Stimulated activated CD4-positive, alpha-beta T cell treated with anti-CD3 and anti-CD28 coated beads, Interleukin-15, amount 100 ng/mL, for 24 hours (primary cell): ENCODE results near the gene CBR1.
"Not testable (repeated sequence)": the region's sequence is repeated elsewhere in the genome, so short reads cannot be mapped to it uniquely, and the experiment has no call there.

Source experiments
- DNase-seq: peaks from one replicate; pipeline ENCODE4 v3.0.0-alpha.2; 2020

The CBR1 gene

DNA sequence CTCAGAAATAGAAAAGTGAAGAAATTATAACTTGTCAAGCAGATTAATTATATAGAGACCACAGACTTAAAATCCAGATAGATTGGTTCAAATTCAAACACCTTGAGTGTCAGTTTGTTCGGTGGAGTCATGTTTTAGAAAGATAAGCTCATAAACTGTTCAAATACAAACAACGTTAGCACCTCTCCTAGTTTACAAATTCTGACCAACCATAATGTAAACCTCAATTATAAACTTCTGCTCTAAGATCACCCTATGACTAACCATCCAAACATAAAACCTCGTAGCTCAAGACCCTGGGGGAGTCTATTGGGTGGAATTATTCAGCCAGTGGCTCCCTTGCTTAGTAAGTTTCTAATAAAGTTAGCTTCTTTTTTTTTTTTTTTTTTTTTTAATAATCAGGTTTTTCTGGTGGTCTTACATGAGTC, 12.4 kb downstream of the CBR1 start:
- no peak for DNase-seq

DNA sequence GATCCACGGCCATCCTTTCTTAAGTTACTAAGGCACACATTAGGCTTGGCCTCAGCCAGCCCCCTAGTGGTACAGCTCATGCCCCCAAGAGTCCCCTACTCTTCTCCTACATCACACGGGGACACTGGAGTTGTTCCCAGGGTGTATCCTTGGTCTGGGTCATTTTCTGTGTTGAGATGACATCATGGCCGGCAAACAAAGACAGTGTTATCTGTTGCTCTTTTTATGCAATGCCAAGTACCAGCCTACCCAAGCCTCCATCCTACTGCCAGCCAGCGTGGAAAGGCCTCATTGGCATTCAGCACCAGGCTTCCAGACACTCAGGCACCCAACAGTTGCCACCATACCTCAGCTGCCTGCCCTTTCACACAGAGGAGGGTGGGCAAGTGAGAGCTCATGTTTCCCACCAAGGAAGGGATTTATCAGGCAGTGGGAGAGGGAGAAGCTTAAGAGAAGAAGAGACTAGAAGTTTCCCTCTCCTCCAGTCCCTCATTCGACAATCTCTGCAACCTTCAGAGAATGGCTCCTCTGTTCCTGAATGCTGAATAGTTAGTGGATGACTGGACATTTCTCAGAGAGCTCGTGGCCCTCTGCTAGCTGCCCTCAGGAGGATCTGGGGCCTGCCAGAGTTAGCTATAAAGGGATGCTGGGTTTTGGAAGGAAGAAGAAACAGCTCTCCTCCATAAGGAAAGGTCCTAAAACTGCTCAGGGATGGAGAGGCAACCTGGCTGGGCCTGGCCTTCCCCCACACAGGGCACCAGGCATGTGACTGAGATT, 17.7 kb downstream of the CBR1 start:
- DNase-seq: no peak

DNA sequence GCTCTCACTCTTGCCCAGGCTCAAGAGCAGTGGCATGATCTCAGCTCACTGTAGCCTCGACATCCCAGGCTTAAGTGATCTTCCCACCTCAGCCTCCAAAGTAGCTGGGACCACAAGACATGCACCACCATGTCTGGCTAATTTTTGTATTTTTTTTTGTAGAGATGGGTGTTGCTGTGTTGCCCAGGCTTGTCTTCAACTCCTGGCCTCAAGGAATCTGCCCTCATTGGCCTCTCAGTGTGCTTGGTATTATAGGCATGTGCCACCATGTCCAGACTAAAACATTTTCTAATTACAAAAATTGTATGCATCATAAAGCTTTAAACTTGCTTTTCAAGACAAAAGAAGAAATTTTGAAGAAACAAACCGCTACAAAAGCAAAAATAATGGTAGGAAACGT, 20.1 kb downstream of the CBR1 start:
- DNase-seq: no peak

DNA sequence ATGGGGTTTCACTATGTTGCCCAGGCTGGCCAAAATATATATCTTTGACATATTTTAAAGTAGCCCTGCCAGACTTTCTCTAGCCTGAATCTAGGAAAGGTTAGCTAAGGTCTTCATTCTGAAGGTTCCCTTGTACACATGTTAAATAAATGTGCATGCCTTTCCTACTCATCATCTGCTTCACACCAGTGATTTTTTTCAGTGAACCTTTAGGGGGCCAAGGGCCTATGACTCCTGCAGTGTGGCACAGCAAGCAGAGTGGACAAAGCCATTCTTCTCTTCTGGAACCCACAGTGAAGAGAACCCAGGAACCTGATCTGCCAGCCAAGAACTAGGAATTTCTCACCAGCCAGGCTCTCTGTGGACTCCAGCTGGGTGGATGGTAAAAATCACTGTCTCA, 22.9 kb downstream of the CBR1 start:
- DNase-seq: no peak

DNA sequence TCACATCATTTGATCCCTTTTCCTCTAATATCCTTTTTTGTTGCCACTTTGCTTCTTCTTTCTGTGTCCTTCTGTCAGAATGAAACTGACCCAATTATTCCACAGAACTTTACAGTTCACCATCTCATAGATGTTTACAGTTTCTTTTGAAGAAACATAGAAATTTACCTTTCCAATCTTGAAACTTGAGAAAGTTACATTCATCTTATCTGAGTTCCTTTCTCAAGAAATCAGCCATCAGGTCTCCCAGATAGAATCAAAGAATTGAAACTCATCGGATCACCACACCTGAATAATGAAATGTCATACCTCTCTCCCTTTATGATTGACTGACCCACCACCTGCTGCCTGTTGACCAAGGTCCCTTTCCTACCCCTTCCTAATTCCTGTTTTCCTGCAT, 23.7 kb downstream of the CBR1 start:
- DNase-seq: no peak

DNA sequence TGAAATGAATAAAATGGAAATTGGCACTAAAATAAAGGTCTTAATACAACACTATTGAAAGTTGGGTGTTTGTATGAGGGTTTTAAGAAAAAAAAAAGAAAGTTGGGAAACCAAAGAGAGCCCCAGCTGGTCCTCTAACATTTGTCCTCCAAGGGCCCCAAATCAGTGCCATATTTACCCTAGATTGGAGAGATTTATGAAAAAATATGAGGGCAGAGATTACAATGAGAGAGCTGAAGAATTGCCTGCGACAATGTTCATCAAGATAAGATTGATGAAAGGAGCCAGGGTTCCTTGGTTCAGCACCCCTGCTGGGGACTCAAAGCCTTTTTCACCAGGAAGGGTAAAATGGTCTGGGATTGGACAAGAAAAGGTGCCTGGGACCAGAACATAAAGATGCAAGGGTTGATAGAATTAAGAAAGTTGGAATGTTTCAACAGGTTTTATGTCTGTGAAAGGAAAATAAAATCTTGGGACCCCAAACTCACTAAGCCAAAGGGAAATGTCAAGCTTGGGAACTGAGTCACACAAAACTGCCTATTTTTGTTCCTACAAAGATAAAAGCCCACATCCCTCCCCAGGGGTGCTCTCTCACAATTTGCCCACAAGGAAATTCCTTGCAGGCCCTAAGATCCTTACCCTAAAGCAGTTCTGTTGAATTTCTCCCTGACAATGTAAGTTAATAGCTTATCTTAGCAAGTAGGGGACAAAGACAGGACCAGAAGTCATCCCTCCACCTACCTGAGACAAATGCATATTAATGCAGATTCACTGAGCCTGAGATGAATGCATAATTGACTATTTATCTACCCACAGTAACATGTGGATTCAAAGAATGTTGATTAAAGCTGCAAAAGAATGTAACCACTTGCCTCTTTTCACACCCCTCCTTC, 26.8 kb downstream of the CBR1 start:
- DNase-seq: no peak

DNA sequence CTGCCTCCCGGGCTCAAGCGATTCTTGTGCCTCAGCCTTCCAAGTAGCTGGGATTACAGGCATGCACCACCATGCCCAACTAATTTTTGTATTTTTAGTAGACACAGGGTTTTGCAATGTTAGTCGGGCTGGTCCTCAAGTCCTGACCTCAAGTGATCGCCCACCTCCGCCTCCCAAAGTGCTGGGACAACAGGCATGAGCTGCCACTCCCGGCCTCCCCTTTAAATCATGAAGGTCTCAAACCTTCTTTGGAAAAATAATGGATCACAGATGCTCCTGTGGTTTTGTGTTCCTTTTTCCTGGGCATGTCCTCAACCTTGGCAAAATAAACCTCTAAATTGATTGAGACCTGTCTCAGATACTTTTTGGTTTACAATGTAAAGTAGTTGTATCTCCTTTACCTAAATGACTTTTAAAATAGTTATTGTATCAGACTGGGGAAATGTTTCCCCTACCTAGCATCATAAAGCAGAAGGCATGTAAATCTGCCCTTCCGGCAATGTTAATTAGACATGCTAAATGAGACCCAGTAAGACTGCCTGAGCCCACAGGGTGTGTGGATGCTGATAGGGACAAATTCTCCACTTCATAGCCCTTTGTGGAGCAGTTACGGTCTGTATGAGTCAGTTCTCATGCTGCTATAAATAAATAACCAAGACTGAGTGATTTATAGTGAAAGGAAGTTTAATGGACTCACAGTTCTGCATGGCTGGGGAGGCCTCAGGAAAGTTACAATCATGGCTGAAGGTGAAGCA, 27.8 kb downstream of the CBR1 start:
- DNase-seq: no peak

DNA sequence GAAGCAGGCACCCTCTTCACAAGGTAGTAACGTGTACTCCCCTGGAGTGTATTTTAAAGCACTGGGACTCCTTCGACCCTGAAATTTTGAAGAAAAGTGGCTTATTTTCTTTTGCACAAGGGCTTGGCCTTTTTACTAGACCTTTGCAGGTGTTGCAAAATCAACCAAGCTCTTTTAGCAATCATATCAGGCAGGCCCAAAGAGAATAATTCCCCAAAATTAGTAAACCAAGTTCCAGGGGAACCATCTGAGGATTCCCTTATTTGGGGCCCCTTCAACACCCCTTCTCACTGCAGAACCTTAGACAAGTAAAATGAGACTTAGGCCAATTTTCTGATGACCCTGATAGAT, 28.3 kb downstream of the CBR1 start:
- DNase-seq: no peak

DNA sequence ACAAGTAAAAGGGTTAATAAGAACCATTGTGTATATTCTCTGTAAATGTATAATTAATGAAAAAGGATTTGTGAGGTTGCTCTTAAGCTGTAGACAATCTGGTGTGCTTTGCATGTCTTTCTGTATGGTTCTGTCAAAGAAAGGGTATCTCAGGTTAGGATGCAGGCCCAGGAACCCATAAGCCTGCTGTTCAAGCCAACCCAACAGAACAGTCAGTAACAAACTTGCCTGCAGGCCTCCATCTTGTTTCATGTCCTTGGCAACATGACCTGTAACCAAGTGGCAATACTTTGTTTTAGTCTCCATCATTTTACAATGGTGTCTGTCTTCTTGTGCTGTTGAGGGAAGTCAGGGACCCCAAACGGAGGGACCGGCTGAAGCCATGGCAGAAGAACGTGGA, 29.2 kb downstream of the CBR1 start:
- no peak for DNase-seq

DNA sequence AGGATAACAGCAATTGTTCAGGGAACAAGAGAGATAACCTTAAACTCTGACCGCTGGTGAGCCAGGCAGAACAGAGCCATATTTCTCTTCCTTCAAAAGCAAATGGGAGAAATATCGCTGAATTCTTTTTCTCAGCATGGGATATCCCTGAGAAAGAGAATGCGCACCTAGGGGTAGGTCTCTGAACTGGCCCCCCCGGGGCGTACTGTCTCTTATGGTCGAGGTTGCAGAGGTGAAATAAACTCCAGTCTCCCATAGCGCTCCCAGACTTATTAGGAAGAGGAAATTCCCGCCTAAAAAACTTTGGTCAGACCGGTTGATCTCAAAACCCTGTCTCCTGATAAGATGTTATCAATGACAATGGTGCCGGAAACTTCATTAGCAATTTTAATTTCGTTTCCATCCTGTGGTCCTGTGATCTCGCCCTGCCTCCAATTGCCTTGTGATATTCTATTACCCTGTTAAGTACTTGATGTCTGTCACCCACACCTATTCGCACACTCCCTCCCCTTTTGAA, 29.9 kb downstream of the CBR1 start:
- DNase-seq: not testable (repeated sequence)

DNA sequence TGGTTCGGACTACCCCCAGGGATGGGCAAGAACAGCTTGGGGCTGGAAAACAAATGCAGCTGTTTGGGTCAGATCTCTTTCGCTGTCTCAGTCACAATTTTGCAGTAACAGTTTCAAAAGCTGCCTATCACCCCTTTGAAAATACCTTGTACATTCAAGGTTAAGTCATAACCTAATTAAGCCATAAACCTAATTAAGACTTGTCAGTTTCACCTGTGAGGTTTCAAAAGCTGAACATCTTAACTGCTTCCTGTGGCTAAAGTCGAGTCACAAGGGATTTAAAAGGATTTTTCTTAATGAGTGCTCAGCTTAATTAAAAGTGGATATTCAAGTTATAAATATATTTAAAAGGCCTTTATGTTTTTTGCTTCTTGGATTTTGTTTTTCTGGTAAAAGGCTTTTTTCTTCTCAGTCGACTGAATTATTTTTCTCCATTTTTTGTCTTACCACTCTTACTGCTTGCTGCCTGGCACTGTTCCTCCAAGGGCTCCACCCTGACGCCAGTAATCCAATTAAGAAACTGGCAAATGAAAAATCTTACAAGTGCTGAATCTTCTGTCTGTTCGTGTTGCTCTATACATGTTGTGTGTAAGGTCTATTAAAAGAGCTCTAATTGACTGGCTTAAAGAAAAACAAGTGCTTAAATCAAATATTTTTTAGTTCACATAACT, 31.3 kb downstream of the CBR1 start:
- no peak for DNase-seq

DNA sequence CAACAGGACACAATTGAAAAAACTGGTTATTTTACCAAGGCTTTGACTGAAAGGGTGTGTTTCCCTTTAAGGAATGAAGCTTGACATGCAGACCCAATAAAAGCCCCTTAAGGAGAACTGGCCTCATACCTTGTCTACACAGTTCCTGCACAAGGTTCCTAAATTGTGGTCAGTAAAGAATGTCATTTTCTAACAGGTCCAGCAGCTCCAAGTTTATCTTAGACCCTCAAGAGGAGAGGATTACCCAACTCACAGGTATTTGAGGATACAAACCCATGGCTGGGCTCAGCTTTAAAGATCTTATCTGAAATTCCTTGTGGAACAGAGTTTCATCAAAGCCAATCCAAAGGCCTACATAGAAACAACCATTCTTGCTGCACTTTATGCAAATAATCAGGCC, 33.6 kb downstream of the CBR1 start:
- DNase-seq: no peak

DNA sequence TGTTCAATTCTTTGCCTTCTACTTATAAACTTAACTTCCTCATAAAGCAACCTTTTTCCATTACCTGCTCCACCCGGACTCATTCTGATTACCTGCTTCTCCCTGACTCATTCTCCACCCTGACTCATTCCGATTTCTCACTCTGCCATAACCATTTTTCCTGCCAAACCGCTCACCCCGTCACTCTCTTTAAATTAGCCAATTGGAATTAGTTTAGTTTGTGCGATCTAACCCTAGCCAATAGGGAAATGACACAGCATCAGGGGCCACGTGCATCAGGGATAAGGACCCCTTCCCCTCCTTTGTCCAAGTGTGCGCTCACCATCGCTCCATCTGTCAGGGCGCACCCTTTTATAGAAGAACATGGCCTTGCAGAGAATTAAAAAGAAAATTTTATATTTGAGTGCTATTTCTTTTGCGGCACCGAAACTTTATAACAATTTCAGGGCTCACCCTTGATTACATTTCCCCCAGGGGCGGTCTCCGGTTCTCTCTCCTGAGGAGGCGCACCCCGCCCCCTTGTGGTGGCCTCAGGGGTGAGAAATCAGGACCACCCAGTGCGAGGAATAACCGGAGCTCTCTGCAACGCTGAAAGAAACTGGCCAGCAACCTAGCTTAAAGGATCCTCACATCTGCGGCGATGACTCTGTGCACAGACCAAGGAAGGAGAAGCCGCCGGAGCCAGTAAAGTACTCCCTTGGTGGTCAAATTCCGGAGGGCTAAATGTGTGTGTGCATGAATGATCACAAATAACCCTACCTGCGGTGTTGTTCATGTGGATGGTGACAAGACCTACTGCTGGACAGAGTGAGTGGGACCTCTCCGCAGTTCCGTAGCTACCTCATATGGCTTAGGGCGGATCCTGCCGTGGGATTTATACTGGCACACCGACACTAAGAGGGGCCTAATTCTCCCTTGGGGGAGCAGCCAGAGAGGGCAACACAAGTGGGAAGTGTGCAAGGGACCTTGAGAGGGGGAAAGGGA, 34.8 kb downstream of the CBR1 start:
- DNase-seq: peak; percentile 73

DNA sequence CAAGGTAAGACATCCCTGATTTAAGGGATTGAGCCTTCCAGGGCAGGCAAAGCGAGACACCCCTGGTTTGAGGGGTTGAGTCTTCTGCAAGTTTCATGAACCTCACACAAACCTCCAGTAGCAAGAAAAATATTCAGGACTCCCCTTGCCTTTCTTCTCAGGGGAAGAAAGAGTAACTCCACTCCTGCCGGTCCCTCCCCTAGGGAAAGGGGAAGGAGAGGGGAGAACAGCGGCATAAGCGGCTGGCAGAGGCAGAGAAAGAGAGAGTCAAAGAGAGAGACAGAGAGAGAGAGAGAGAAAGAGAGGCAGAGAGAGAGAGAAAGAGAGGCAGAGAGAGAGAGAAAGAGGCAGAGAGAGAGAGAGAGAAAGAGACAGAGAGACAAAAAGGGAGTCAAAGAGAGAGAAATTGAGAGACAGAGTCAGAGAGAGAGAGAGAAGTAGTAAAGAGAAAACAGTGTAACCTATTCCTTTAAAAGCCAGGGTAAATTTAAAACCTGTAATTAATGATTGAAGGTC, 35.6 kb downstream of the CBR1 start:
- no peak for DNase-seq

DNA sequence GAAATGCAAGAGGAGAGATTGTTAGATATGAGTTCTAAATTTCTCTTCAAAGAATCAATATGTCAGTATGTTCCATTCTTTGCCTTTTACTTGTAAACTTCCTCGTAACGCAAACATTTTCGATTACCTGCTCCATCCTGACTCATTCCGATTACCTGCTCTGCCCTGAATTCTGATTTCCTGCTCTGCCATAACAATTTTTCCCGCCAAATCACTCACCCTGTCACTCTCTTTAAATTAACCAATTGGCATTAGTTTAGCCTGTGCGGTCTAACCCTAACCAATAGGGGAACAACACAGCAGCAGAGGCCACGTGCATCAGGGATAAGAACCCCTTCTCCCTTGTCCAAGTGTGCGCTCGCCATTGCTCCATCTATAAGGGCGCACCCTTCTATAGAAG, 40.0 kb downstream of the CBR1 start:
- no peak for DNase-seq

DNA sequence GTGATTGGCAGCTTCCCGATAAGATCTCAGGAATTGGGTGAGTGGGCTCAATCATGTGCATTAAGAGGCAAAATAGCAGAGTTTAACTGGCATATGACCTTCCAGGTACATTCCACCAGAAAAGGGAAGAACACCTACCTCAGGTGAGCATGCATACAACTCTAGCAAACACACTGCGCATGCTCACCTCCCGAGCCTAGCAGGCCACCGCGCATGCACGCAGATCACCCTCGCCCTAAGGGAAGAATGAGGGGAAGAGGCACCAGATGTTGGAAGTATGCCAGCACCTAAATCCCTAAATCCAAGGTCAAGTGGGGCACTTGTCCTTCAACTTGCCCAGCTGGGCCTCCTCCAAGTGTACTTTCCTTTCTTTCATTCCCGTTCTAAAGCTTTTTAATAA, 41.4 kb downstream of the CBR1 start:
- no peak for DNase-seq

DNA sequence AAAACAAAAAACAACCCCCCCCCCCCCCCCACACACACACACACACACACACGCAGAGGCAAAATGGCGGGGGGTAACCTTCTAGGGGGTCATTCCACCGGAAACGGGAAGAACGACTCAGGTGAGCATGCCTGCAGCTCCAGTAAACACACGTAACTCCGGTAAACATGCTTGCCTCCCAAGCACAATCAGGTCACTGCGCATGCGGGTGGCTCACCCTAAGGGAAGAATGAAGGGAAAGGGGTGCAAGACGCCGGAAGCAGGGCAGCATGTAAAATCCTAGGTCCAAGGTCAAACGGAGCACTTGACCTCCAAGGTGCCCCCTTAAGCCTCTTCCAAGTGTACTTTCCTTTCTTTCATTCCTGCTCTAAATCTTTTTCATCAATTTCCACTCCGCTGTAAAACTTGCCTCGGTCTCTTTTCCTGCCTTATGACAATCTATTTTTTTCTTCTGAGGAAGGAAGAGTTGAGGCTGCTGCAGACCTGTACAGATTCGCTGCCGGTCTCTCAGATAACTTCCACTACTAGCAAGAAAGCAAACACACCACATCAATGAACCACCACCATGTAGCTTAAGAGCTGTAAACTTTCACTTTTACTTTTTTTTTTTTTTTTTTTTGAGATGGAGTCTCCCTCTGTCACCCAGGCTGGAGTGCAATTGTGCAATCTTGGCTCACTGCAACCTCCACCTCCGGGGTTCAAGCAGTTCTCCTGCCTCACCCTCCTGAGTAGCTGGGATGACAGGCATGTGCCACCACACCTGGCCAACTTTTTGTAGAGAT, 44.0 kb downstream of the CBR1 start:
- DNase-seq: peak; percentile 67

DNA sequence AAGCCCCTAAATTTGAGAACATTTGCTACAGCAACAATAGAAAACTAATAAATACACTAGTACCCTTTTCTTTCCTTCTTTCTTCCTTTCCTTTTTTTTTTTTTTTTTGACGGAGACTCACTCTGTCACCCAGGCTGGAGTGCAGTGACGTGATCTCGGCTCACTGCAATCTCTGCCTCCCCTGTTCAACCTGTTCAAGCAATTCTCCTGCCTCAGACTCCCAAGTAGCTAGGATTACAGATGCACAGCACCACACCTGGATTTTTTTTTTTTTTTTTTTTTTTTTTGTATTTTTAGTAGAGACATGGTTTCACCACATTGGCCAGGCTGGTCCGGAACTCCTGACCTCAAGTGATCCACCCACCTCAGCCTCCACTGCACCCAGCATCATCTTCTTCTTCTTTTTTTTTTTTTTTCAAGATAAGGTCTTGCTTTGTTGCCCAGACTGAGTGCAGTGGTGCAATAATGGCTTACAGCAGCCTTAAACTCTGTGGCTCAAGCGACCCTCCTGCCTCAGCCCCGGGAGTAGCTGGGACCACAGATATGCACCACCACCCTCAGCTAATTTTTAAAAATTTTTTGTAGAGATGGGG, 45.4 kb downstream of the CBR1 start:
- no peak for DNase-seq

DNA sequence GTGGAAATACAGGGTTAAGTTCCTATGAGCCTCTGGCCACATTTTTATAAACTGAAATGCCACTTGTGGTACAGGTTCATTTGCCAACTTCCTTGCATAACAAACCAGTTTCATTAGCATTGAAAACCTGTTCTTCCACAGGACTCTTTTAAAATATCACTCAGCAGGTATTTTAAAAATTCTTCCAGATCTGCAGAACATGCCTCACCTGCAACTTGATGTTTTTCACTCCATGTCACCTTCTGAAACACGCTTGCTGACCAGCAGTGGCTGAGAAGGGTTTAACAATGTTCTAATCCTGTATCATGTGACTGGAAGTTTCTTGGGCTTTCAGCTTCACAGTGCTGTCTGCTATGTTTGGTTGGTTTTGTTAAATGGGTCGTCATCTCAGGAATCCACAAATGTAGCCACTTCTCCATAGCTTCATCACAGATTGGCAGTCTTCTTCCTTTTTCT, 47.5 kb downstream of the CBR1 start:
- DNase-seq: no peak
